Adrenal gland (tissue), 12 donors: ENCODE results near the gene MAPK10. TPM values are rescaled to one million over a fixed set of nuclear protein-coding genes. Genes with fewer than 3 reads are reported as not detected.

Source experiments
- DNase-seq, 7 donors: peaks; one replicate each; pipeline ENCODE4 v3.0.0-alpha.2; 2019 to 2020
- H3K27ac ChIP-seq, 5 donors: fragments of 200-600 bp; sonication (generic) in 4 of 5; 1 replicate in 3 of 5; 2 replicates in 2 of 5; pipeline versions ENCODE4 v1.5.1 to v1.8.0; 2016 to 2020; ENCODE audit warnings: mild to moderate bottlenecking in 1 of 5
- H3K27me3 ChIP-seq: fragments of 200-600 bp; 2 replicates; pipeline ENCODE4 v1.8.0; 2021
- H3K36me3 ChIP-seq, 2 donors: fragments of 200-600 bp; replicated peaks in 1 of 2; 1 replicate in 1 of 2; 2 replicates in 1 of 2; pipeline versions ENCODE4 v1.5.1 to v1.8.0; 2018 to 2022
- H3K4me1 ChIP-seq, 2 donors: fragments of 200-600 bp; replicated peaks in 1 of 2; 1 replicate in 1 of 2; 2 replicates in 1 of 2; pipeline versions ENCODE4 v1.5.1 to v1.8.0; 2018 to 2021
- H3K4me3 ChIP-seq, 4 donors: fragments of 200-600 bp; sonication (generic) in 3 of 4; one replicate each; pipeline ENCODE4 v1.5.1; 2016 to 2018
- H3K9me3 ChIP-seq, 3 donors: fragments of 200-600 bp; sonication (generic) in 1 of 3; replicated peaks in 1 of 3; 1 replicate in 2 of 3; 2 replicates in 1 of 3; pipeline versions ENCODE4 v1.5.1 to v1.8.0; 2016 to 2021
- POLR2A ChIP-seq, 2 donors: fragments of 450-650 bp; IDR thresholded peaks; one replicate each; pipeline ENCODE4 v1.6.1; 2017; ENCODE audit warnings: antibody characterized with exemption in 2 of 2, mild to moderate bottlenecking in 2 of 2, moderate library complexity in 1 of 2
- WGBS, 4 donors: extraction: QIAGEN DNeasy Blood & Tissue Kit in 2 of 4; methylation state at CpG; one replicate each; pipeline versions ENCODE4 v1.1.5 to v1.1.7; 2013 to 2017; 5-methylcytosine and 5-hydroxymethylcytosine counted together
- intact Hi-C, 2 donors: fragments of 100-400 bp; cut with DNase I; formaldehyde crosslinking; loops; one replicate each; pipeline versions ENCODE4 v1.14.1 to v1.15.0; 2022 to 2023
- polyA plus RNA-seq, 3 donors: library from polyadenylated mRNA; stranded (reverse); fragments of 200-250 nt in 2 of 3; fragments of 350-450 nt in 1 of 3; fragmentation: Illumina TruSeq in 1 of 3; extraction: RNeasy Lipid Tissue Mini Kit (QIAGEN cat#74804) in 1 of 3; gene quantifications; one replicate each; pipeline ENCODE4 v1.2.3, GENCODE V29; 2013 to 2014
- total RNA-seq, 9 donors: library from RNA; depleted of rRNA in 4 of 9; stranded (reverse); fragments of >200 nt in 4 of 9; fragments of 120-200 nt in 1 of 9; fragmentation: NEBNext Ultra II Directional in 1 of 9; extraction: Animal tissue kit (Norgen Biotek cat#: 25700) in 1 of 9; gene quantifications; one replicate each; pipeline versions ENCODE4 v1.1.0 to v1.2.4, GENCODE V29; 2013 to 2023
- TF ChIP-seq, protein P1 (sequence below), 6 experiments: fragments of 450-650 bp in 4 of 6; fragments of 200-600 bp in 2 of 6; sonication (generic) in 1 of 6; IDR thresholded peaks; 1 replicate in 5 of 6; 2 replicates in 1 of 6; pipeline versions ENCODE4 v1.5.1 to v1.8.0; 2016 to 2021; ENCODE audit warnings: antibody characterized with exemption in 6 of 6, mild to moderate bottlenecking in 2 of 6, moderate library complexity in 1 of 6
- donor health status: healthy with polysubstance abuse.
- donor health status: Bipolar disorder and iron deficiency.
- donor health status: DM: yes; HTN: yes; CAD: no.
- donor health status: DM: no; HTN: no; CAD: no.
- donor health status: DM: no; HTN: no; CAD: no.
- donor health status: DM: yes; HTN: yes; CAD: no.

MAPK10 gene
- total and polyA plus RNA-seq, 12 donors, result 11.6 to 160 (median 42.1) TPM

GRCh38 chr4:86101841-86102240 is 258.0 kb downstream of the MAPK10 start:
- Histone ChIP-seq H3K9me3 (no peaks in the 10 kb centered on the region), H3K36me3 (no peaks in the 10 kb centered on the region), H3K4me1 (no peaks in the 10 kb centered on the region), H3K4me3 (no peak overlapping the region), H3K27me3 (no peaks in the 10 kb centered on the region), H3K27ac (no peak overlapping the region)
- WGBS, 4 donors, result 85 to 98% (median 93%) methylated on average over 2 of the region's 2 CpGs
- no peak for DNase-seq
- no peak for TF ChIP-seq POLR2A (IDR thresholded peaks at IDR 0.05)
- TF ChIP-seq, protein P1, sequence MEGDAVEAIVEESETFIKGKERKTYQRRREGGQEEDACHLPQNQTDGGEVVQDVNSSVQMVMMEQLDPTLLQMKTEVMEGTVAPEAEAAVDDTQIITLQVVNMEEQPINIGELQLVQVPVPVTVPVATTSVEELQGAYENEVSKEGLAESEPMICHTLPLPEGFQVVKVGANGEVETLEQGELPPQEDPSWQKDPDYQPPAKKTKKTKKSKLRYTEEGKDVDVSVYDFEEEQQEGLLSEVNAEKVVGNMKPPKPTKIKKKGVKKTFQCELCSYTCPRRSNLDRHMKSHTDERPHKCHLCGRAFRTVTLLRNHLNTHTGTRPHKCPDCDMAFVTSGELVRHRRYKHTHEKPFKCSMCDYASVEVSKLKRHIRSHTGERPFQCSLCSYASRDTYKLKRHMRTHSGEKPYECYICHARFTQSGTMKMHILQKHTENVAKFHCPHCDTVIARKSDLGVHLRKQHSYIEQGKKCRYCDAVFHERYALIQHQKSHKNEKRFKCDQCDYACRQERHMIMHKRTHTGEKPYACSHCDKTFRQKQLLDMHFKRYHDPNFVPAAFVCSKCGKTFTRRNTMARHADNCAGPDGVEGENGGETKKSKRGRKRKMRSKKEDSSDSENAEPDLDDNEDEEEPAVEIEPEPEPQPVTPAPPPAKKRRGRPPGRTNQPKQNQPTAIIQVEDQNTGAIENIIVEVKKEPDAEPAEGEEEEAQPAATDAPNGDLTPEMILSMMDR (IDR thresholded peaks at IDR 0.05), result no peak
- intact Hi-C loops, result no loop called here

GRCh38 chr4:86101410-86101809 is 258.4 kb downstream of the MAPK10 start:
- DNase-seq, result no peak
- H3K9me3 ChIP-seq, result no peaks in the 10 kb centered on the region
- TF ChIP-seq, protein P1 (IDR thresholded peaks at IDR 0.05), result no peak
- no peak for TF ChIP-seq POLR2A (IDR thresholded peaks at IDR 0.05)
- no peak overlapping the region for H3K27ac ChIP-seq
- no peaks in the 10 kb centered on the region for H3K4me1 ChIP-seq
- H3K27me3 ChIP-seq, result no peaks in the 10 kb centered on the region
- intact Hi-C loops, result no loop called here
- no peaks in the 10 kb centered on the region for H3K36me3 ChIP-seq
- H3K4me3 ChIP-seq, result no peak overlapping the region

GRCh38 chr4:86100539-86101215 is 259.2 kb downstream of the MAPK10 start:
- intact Hi-C loops, result no loop called here
- Histone ChIP-seq H3K27me3 (no peaks in the 10 kb centered on the region), H3K36me3 (no peaks in the 10 kb centered on the region), H3K4me3 (no peak overlapping the region), H3K27ac (no peak overlapping the region), H3K9me3 (no peaks in the 10 kb centered on the region), H3K4me1 (no peaks in the 10 kb centered on the region)
- WGBS, 4 donors, result 79 to 93% (median 87%) methylated on average over 7 of the region's 7 CpGs
- no peak for DNase-seq
- no peak for TF ChIP-seq POLR2A (IDR thresholded peaks at IDR 0.05)
- TF ChIP-seq, protein P1 (IDR thresholded peaks at IDR 0.05), result no peak

- no peak for TF ChIP-seq POLR2A (IDR thresholded peaks at IDR 0.05)
- TF ChIP-seq, protein P1 (IDR thresholded peaks at IDR 0.05), result no peak
- no peak overlapping the region for H3K4me3 ChIP-seq
- H3K9me3 ChIP-seq, result no peaks in the 10 kb centered on the region
- no peak overlapping the region for H3K27ac ChIP-seq
- H3K4me1 ChIP-seq, result no peaks in the 10 kb centered on the region
- 90 to 95% (median 94%) methylated on average over 3 of the region's 3 CpGs for WGBS, 4 donors
- intact Hi-C loops, result no loop called here
- no peak for DNase-seq
- no peaks in the 10 kb centered on the region for H3K27me3 ChIP-seq
- H3K36me3 ChIP-seq, result no peaks in the 10 kb centered on the region
Observed at GRCh38 chr4:86099348-86099747, 260.5 kb downstream of the MAPK10 start.
